Neuron (in vitro differentiated cells): Measurements from ENCODE around the gene TTLL13.

Source experiments
- H2AFZ ChIP-seq: one replicate; pipeline ENCODE4 v1.6.1; 2013; ENCODE audit warnings: low read depth, mild to moderate bottlenecking, inconsistent platforms, low read length, moderate library complexity
- H3K27me3 ChIP-seq: one replicate; pipeline ENCODE4 v1.6.1; 2013; ENCODE audit warnings: low read length; ENCODE audit not compliant: insufficient read depth
- H3K36me3 ChIP-seq: one replicate; pipeline ENCODE4 v1.6.1; 2013; ENCODE audit warnings: low read length; ENCODE audit not compliant: insufficient read depth
- H3K4me1 ChIP-seq: one replicate; pipeline ENCODE4 v1.6.1; 2013; ENCODE audit warnings: low read length; ENCODE audit not compliant: insufficient read depth
- H3K4me3 ChIP-seq: 2 replicates; pipeline ENCODE4 v1.5.1; 2013; ENCODE audit warnings: mild to moderate bottlenecking, low read length, moderate library complexity
- H3K9me3 ChIP-seq: one replicate; pipeline ENCODE4 v1.6.1; 2013; ENCODE audit warnings: low read length

The TTLL13 gene

GRCh38 chr15:90306560-90306959 is 57.2 kb downstream of the TTLL13 start:
- H3K4me1 ChIP-seq, result peaks cover 5% of the 10 kb centered on the region

GRCh38 chr15:90307661-90308060 is 58.3 kb downstream of the TTLL13 start:
- Histone ChIP-seq H2AFZ (no peak overlapping the region), H3K9me3 (no peaks in the 10 kb centered on the region), H3K4me1 (no peaks in the 10 kb centered on the region), H3K4me3 (no peak overlapping the region), H3K36me3 (no peaks in the 10 kb centered on the region), H3K27me3 (no peaks in the 10 kb centered on the region)

More at GRCh38 chr15:90306560-90306959, 57.2 kb downstream of the TTLL13 start:
- Histone ChIP-seq H3K9me3 (no peaks in the 10 kb centered on the region), H3K27me3 (no peaks in the 10 kb centered on the region), H3K4me3 (no peak overlapping the region), H3K36me3 (no peaks in the 10 kb centered on the region), H2AFZ (no peak overlapping the region)

DNA sequence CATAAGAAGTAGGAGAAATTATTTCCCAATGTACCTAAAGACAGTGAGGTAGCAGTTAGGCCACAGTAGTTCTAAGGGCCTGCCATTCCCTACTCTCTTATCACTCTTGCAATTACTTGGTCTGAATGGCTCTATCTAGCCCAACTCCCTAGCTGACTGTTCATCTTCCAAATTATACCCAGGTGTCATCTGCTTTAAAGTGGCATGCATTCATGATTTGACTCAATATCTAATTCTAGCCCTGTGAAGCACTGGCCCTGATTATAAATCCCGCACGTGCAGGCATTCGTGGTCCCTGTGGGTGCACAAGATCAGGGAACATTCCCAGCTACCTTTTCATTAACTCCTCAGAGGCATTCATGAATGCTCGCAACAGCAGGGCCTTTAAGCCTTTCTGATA is 59.7 kb downstream of the TTLL13 start:
- H3K27me3 ChIP-seq, result no peaks in the 10 kb centered on the region
- no peaks in the 10 kb centered on the region for H3K9me3 ChIP-seq

More for the DNA sequence above, 59.7 kb downstream of the TTLL13 start:
- Histone ChIP-seq H2AFZ (no peak overlapping the region), H3K36me3 (no peaks in the 10 kb centered on the region), H3K4me3 (no peak overlapping the region), H3K4me1 (no peaks in the 10 kb centered on the region)
